A549 (cell line): Measurements from ENCODE around the gene PLCL1. TPM values are rescaled to one million over a fixed set of nuclear protein-coding genes. Genes with fewer than 3 reads are reported as not detected.

Experiments used
- ATAC-seq, 2 experiments: fragments of 200-7000 bp in 1 of 2; fragments of >200 bp in 1 of 2; cut with Nextera tagmentation in 1 of 2; cut with Tn5 transposase in 1 of 2; 3 replicates each; pipeline versions ENCODE4 v1.8.0 to v1.9.1; 2018 to 2020; ENCODE audit warnings: mild to moderate bottlenecking in 1 of 2, moderate library complexity in 1 of 2
- CTCF ChIA-PET: fragments of 300-600 bp; sonication (Branson Sonifier 250); formaldehyde crosslinking; extraction: SDS; loops from one replicate; lab custom pipeline; 2021; ENCODE audit warnings: antibody characterized with exemption, inconsistent platforms; lab: Yijun Ruan, JAX
- POLR2A ChIA-PET: fragments of 350-600 bp; formaldehyde crosslinking; extraction: SDS; loops from one replicate; lab custom pipeline; 2021; ENCODE audit warnings: antibody characterized with exemption, inconsistent platforms; lab: Yijun Ruan, JAX
- DNase-seq, 2 experiments: peaks; one replicate each; pipeline versions ENCODE4 v3.0.0 to v3.0.0-alpha.2; 2011 to 2016; ENCODE audit warnings: low read depth in 1 of 2, low spot score in 1 of 2
- FAIRE-seq: peaks from 2 replicates; lab custom pipeline; 2011; peaks lifted over from hg19 to GRCh38; lab: Jason Lieb, UNC
- H3K27ac ChIP-seq, 2 experiments: fragments of >200 bp; sonication (Bioruptor Twin); formaldehyde crosslinking; 3 replicates each; pipeline ENCODE4 v1.5.1; 2016 to 2017
- H3K4me1 ChIP-seq: fragments of >200 bp; sonication (Bioruptor Twin); formaldehyde crosslinking; 3 replicates; pipeline ENCODE4 v1.6.1; 2016
- H3K4me2 ChIP-seq: fragments of >200 bp; sonication (Bioruptor Twin); formaldehyde crosslinking; 3 replicates; pipeline ENCODE4 v1.6.1; 2016
- H3K4me3 ChIP-seq: fragments of >200 bp; sonication (Bioruptor Twin); formaldehyde crosslinking; 3 replicates; pipeline ENCODE4 v1.5.1; 2016
- H3K9me3 ChIP-seq: fragments of >200 bp; sonication (Bioruptor Twin); formaldehyde crosslinking; 3 replicates; pipeline ENCODE4 v1.6.1; 2016
- BHLHE40 ChIP-seq: IDR thresholded peaks from 2 replicates; pipeline ENCODE4 v1.6.1; 2012; ENCODE audit warnings: low read depth, low read length, inconsistent platforms
- CBX8 ChIP-seq: fragments of 200-600 bp; sonication (generic); IDR thresholded peaks from 2 replicates; pipeline ENCODE4 v1.6.1; 2016
- CEBPB ChIP-seq, 2 experiments: fragments of >200 bp in 1 of 2; sonication (Bioruptor Twin) in 1 of 2; formaldehyde crosslinking in 1 of 2; IDR thresholded peaks; 2 replicates each; pipeline ENCODE4 v1.6.1; 2012 to 2016
- FOSB ChIP-seq: fragments of 250-450 bp; sonication (Bioruptor Pico); IDR thresholded peaks from 2 replicates; pipeline ENCODE4 v1.5.0; 2020; ENCODE audit warnings: mild to moderate bottlenecking, moderate library complexity
- FOSL2 ChIP-seq, 2 experiments: fragments of 450-650 bp in 1 of 2; fragments of >200 bp in 1 of 2; sonication (Bioruptor Twin) in 1 of 2; formaldehyde crosslinking; IDR thresholded peaks; 2 replicates each; pipeline versions ENCODE4 v1.5.0 to v1.6.1; 2016 to 2020; ENCODE audit warnings: mild to moderate bottlenecking in 1 of 2, moderate library complexity in 1 of 2
- HDAC2 ChIP-seq: fragments of 200-600 bp; sonication (generic); IDR thresholded peaks from 2 replicates; pipeline ENCODE4 v1.6.1; 2016
- HMGXB4 ChIP-seq: fragments of 250-450 bp; sonication (Bioruptor Pico); IDR thresholded peaks from 2 replicates; pipeline ENCODE4 v1.5.0; 2021; ENCODE audit warnings: mild to moderate bottlenecking, moderate library complexity, borderline replicate concordance
- JUNB ChIP-seq: fragments of >200 bp; sonication (Bioruptor Twin); formaldehyde crosslinking; IDR thresholded peaks from 2 replicates; pipeline ENCODE4 v1.6.1; 2016
- MAX ChIP-seq: IDR thresholded peaks from 2 replicates; pipeline ENCODE4 v1.6.1; 2012
- MYC ChIP-seq: IDR thresholded peaks from 2 replicates; pipeline ENCODE4 v1.6.1; 2012; ENCODE audit warnings: mild to moderate bottlenecking, inconsistent platforms, low read length, improper control_type of control experiment, borderline replicate concordance
- PHF8 ChIP-seq: fragments of 200-600 bp; sonication (generic); IDR thresholded peaks from 2 replicates; pipeline ENCODE4 v1.6.1; 2016; ENCODE audit warnings: low read depth, mild to moderate bottlenecking, antibody characterized with exemption, moderate library complexity, borderline replicate concordance
- POLR2A ChIP-seq: IDR thresholded peaks from 2 replicates; pipeline ENCODE4 v1.6.1; 2012; ENCODE audit warnings: mild to moderate bottlenecking, low read length
- RAD21 ChIP-seq, 2 experiments: fragments of >200 bp in 1 of 2; sonication (Bioruptor Twin) in 1 of 2; formaldehyde crosslinking in 1 of 2; IDR thresholded peaks in 1 of 2; conservative IDR thresholded peaks in 1 of 2; 2 replicates in 1 of 2; 3 replicates in 1 of 2; pipeline ENCODE4 v1.6.1; 2012 to 2018; ENCODE audit warnings: inconsistent platforms in 1 of 2
- REST ChIP-seq: fragments of 200-600 bp; sonication (generic); IDR thresholded peaks from 2 replicates; pipeline ENCODE4 v1.6.1; 2016; ENCODE audit warnings: antibody characterized with exemption, mild to moderate bottlenecking, moderate library complexity
- SMC3 ChIP-seq: fragments of >200 bp; sonication (Bioruptor Twin); formaldehyde crosslinking; IDR thresholded peaks from 3 replicates; pipeline ENCODE4 v1.6.1; 2018; ENCODE audit warnings: inconsistent platforms
- ZC3H11A ChIP-seq: fragments of 450-650 bp; IDR thresholded peaks from 2 replicates; pipeline ENCODE4 v1.6.1; 2014; ENCODE audit warnings: antibody characterized with exemption, mild to moderate bottlenecking
- ZFP36 ChIP-seq: fragments of 450-650 bp; IDR thresholded peaks from 2 replicates; pipeline ENCODE4 v1.6.1; 2014; ENCODE audit warnings: borderline replicate concordance; ENCODE audit not compliant: partially characterized antibody
- WGBS: methylation state at CpG from one replicate; pipeline ENCODE4 v1.1.6; 2017; ENCODE audit errors: missing lambda C conversion rate; 5-methylcytosine and 5-hydroxymethylcytosine counted together
- polyA plus RNA-seq, 4 experiments: library from polyadenylated mRNA; depleted of rRNA in 3 of 4; stranded (reverse); fragments of >200 nt; fragmentation: RNase III in 1 of 4; extraction: RNeasy Plus Mini Kit Qiagen cat#74134 plus additional on column Dnase treatment in 1 of 4; gene quantifications; 2 replicates in 3 of 4; 3 replicates in 1 of 4; pipeline ENCODE4 v1.2.3, GENCODE V29; 2011 to 2017
- TF ChIP-seq, protein P1 (sequence below): fragments of >200 bp; sonication (Bioruptor Twin); formaldehyde crosslinking; IDR thresholded peaks from 3 replicates; pipeline ENCODE4 v1.6.1; 2016
- TF ChIP-seq, protein P2 (sequence below): fragments of 450-650 bp; IDR thresholded peaks from 2 replicates; pipeline ENCODE4 v1.6.1; 2014; ENCODE audit warnings: antibody characterized with exemption

Gene PLCL1
- polyA plus RNA-seq, 2 of the 4 experiments (the other 2 are of a cell fraction) = 0.03 TPM

- TF ChIP-seq PHF8 (no peak), FOSL2 (IDR thresholded peaks at IDR 0.05) (no peak), FOSL2 (CRISPR knock-in tag; IDR thresholded peaks at IDR 0.05) (no peak), SMC3 (no peak), FOSB (no peak)
- TF ChIP-seq, all 56 proteins: peak for 0
- H3K9me3 ChIP-seq = no peaks in the 10 kb centered on the region
- FAIRE-seq (no peak), DNase-seq (no peak), ATAC-seq (no peak)
- no peaks in the 10 kb centered on the region for H3K4me1 ChIP-seq
- no peak overlapping the region for H3K27ac ChIP-seq
- H3K4me2 ChIP-seq = no peak overlapping the region
- ChIA-PET POLR2A (no interaction called here), CTCF (no interaction called here)
- 0% methylated on average over 2 of the region's 2 CpGs for WGBS
- H3K4me3 ChIP-seq = no peak overlapping the region
Observed at GRCh38 chr2:198102856-198103255, 298.5 kb downstream of the PLCL1 start.

DNA sequence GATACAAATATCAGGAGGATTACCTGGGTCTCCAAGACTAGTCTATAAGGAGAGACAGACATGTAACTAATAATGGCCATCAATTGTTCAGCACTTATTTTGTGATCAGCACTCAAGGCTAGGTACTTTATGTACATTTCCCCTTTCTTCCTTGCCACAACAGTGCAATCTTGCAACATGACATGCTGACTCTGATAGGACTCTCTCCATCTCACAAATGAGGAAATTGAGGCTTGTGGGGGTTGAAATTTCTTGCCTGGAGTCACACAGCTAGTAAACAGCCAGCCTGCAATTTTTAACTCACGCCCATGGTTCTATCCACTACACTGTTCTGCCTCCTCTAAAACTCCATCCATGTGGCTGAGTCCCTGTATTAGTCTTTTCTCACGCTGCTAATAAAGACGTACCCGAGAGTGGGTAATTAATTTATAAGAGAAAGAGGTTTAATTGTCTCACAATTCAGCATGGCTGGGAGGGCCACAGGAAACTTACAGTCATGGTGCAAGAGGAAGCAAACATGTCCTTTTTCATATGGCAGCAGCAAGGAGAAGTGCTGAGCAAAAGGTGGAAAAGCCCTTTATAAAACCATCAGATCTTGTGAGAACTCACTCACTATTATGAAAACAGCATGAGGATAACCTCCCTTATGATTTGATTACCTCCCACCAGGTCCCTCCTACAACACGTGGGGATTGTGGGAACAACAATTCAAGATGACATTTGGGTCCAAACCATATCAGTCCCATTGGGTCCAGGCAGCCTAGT, 302.4 kb downstream of the PLCL1 start:
- no peaks in the 10 kb centered on the region for H3K9me3 ChIP-seq
- no peak overlapping the region for H3K4me2 ChIP-seq
- no peak for ATAC-seq
- POLR2A ChIA-PET = no interaction called here
- no peak for TF ChIP-seq POLR2A
- no peak for TF ChIP-seq CBX8
- no peak for TF ChIP-seq FOSB
- TF ChIP-seq, protein P1, sequence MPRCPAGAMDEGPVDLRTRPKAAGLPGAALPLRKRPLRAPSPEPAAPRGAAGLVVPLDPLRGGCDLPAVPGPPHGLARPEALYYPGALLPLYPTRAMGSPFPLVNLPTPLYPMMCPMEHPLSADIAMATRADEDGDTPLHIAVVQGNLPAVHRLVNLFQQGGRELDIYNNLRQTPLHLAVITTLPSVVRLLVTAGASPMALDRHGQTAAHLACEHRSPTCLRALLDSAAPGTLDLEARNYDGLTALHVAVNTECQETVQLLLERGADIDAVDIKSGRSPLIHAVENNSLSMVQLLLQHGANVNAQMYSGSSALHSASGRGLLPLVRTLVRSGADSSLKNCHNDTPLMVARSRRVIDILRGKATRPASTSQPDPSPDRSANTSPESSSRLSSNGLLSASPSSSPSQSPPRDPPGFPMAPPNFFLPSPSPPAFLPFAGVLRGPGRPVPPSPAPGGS = no peak
- no peak for TF ChIP-seq MYC
- no peak for TF ChIP-seq MAX
- TF ChIP-seq REST = no peak
- TF ChIP-seq JUNB = no peak
- no peak for TF ChIP-seq BHLHE40
- TF ChIP-seq HMGXB4 (CRISPR knock-in tag) = no peak
- TF ChIP-seq, protein P2, sequence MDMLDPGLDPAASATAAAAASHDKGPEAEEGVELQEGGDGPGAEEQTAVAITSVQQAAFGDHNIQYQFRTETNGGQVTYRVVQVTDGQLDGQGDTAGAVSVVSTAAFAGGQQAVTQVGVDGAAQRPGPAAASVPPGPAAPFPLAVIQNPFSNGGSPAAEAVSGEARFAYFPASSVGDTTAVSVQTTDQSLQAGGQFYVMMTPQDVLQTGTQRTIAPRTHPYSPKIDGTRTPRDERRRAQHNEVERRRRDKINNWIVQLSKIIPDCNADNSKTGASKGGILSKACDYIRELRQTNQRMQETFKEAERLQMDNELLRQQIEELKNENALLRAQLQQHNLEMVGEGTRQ = no peak
- no peak for TF ChIP-seq ZFP36
- TF ChIP-seq HDAC2 = no peak
- TF ChIP-seq RAD21 (conservative IDR thresholded peaks at IDR 0.05 in 1 of 2, IDR thresholded peaks at IDR 0.05 in 1 of 2) = no peak
- TF ChIP-seq CEBPB (IDR thresholded peaks at IDR 0.05) = no peak
- TF ChIP-seq ZC3H11A = no peak
- CTCF ChIA-PET = no interaction called here
- FAIRE-seq = no peak
- under 1% methylated on average over 5 of the region's 5 CpGs for WGBS
- no peaks in the 10 kb centered on the region for H3K4me1 ChIP-seq
- no peak for DNase-seq
- no peak overlapping the region for H3K4me3 ChIP-seq
- no peak overlapping the region for H3K27ac ChIP-seq
